ENCODE results near the gene CD46.
"Not testable (repeated sequence)": the region's sequence is repeated elsewhere in the genome, so short reads cannot be mapped to it uniquely, and the experiment has no call there.

The CD46 gene

DNA sequence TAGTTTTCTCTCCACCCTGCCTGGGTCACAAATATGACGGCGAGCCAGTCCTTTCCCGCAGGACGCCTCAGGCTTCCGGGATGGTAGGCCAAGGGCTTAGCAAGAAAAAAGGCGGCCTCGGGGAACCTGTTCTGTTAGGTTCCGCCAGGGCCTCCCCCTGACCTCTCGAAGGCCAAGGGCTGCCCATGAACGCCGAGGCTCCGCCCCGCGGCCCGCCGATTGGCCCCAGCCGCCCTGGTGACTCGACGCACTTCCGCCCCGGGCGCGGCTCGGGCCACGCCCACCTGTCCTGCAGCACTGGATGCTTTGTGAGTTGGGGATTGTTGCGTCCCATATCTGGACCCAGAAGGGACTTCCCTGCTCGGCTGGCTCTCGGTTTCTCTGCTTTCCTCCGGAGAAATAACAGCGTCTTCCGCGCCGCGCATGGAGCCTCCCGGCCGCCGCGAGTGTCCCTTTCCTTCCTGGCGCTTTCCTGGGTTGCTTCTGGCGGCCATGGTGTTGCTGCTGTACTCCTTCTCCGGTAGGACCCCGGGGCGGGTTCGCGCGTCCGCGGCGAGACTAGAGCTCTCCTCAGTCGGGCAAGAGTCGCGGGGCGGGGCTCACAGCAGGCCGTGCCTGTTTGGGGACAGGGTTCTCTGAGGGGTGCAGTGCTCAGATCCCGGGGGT is at the start of gene CD46:
TSS of gene CD46 (plus strand) at position 265 of the 666 bp plus-strand sequence. CDS start at position 424, 159 bp downstream.
- peak; percentile 92 for DNase-seq (ENCODE audit: low spot score)

DNA sequence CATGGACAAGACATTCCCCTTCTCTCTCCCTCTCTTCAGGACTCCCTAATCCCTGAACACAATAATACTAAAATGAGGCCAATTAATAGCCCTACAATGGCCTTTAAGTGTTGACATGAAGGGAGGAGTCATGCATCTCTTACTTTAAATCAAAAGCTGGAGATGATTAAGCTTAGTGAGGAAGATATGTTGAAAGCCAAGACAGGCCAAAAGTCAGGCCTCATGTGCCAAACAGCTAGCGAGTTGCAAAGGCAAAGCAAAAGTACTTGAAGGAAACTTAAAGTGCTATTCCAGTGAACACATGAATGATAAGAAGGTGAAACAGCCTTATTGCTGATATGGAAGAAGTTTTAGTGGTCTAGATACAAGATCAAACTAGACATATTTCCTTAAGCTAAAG is 49.5 kb upstream of the CD46 start:
- DNase-seq (ENCODE audit: low spot score), result no peak

- no peak for DNase-seq (ENCODE audit: low spot score)
Measured at GRCh38 chr1:207703712-207704111, 48.1 kb upstream of the CD46 start.

DNA sequence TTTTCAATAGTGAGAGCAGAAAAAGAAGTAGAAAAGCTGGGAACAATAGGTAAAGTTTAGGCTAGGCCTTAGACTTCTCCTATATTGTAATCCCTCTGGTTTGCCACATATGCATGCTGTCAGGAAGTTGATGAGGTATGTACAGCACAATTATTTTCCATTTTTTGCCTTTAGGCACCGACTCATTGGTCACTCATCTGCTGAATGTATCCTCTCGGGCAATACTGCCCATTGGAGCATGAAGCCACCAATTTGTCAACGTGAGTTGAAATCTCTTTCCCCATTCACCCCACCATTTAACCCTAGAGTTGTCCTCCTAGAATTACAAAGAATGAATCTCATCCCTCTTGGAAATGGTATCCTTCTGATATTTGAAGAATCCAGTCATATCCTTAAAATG is 43.9 kb upstream of the CD46 start:
- not testable (repeated sequence) for DNase-seq (ENCODE audit: low spot score)

- DNase-seq (ENCODE audit: low spot score), result no peak
Measured at GRCh38 chr1:207711285-207711684, 40.6 kb upstream of the CD46 start.

GRCh38 chr1:207712701-207713100 is 39.2 kb upstream of the CD46 start:
- DNase-seq (ENCODE audit: low spot score), result not testable (repeated sequence)

- DNase-seq (ENCODE audit: low spot score), result no peak
Measured at GRCh38 chr1:207713529-207713928, 38.3 kb upstream of the CD46 start.

GRCh38 chr1:207719234-207719633 is 32.6 kb upstream of the CD46 start:
- no peak for DNase-seq (ENCODE audit: low spot score)

GRCh38 chr1:207728200-207728858 is 23.5 kb upstream of the CD46 start:
- not testable (repeated sequence) for DNase-seq (ENCODE audit: low spot score)

DNA sequence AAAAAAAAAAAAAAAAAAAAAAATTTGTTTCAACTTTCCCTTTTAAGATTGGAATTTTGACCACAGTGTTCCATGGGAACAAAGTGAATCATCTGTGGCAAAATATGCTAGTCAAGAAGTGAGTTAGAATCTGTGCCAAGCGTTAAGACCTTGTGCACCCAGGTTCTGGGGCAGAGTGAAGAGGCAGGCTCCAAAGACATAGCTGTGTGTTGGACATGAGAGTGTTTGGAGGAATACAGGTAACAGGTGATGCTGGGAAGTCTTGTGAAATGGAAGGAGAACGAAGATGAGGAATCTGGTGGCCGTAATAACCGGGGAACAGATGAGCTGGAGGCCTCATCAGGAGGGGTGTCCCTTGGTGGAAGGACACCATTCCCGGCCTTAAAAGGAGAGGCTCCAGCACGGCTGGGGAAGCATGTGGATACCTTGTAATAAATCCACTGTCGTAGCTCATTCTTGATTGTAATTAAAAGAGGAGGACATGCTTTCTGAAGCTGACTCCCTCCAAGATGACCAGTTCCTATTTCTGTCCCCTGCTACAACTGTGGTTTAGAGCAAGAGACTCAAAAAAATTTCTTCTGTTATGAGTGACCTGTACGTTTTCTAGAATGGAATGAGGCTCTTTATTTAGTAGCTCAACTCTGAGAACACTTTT is 14.2 kb upstream of the CD46 start:
- DNase-seq (ENCODE audit: low spot score), result not testable (repeated sequence)

DNA sequence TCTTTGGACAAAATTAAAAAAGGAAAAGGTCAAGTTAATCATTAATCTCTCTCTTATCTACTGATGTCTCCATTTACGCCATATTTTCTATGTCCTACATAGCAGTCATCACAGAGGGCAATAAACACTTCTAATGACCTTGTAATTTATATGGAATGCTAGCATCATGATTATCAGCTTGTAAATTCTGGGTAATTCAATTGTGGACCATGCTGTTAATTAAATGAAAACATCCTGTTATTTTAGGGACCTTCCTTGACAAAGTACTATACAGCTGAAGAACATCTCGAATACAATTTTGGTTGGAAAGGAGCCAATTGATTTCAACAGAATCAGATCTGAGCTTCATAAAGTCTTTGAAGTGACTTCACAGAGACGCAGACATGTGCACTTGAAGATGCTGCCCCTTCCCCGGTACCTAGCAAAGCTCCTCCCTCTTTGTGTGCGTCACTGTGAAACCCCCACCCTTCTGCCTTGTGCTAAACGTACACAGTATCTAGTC is 13.6 kb upstream of the CD46 start:
- not testable (repeated sequence) for DNase-seq (ENCODE audit: low spot score)

GRCh38 chr1:207740207-207740606 is 11.6 kb upstream of the CD46 start:
- DNase-seq (ENCODE audit: low spot score), result no peak

GRCh38 chr1:207742850-207743555 is 8.9 kb upstream of the CD46 start:
- no peak for DNase-seq (ENCODE audit: low spot score)

GRCh38 chr1:207744000-207744534 is 7.8 kb upstream of the CD46 start:
- DNase-seq (ENCODE audit: low spot score), result no peak

- DNase-seq (ENCODE audit: low spot score), result no peak
Measured at GRCh38 chr1:207745285-207745684, 6.6 kb upstream of the CD46 start.

GRCh38 chr1:207745839-207746767 is 5.8 kb upstream of the CD46 start:
- no peak for DNase-seq (ENCODE audit: low spot score)

GRCh38 chr1:207747627-207748492 is 4.0 kb upstream of the CD46 start:
- DNase-seq (ENCODE audit: low spot score), result no peak

DNA sequence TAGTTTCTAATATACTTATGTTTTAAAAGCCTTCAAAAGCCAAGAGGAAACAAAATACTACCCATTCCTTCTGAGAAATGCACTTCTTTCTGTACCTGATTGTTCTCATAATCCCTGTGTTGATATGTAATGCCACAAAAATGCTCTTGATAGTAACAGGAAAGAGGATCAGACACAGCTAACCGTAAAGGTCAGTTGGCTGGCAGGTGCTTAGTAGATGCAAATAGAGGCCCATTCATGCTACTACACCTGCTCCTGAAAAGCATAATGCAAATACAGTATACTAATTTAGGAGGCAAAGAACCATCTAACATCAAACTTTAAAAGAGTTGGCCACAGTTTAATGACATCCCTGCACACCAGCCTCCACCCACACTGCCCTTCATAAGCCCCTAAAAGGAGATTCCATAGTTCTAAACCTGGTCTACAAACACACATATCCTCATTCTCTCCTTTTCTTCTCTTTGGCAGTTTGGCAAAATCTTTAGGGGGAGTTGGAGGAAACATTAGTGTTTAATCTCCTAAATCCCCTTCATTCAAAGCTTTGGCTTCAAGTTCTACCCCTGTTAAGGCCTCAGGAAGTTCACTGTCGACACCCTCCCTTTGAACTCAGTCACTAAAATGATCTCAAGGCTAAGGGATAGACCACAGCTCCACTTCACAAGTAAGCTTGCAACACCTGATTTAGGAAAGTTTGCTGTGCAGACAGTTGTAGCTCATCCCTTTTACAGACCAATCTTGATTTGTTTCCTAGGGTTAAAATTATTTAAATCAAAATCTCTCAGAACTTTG is 2.9 kb upstream of the CD46 start:
- peak; percentile 12 for DNase-seq (ENCODE audit: low spot score)

GRCh38 chr1:207750631-207751305 is 1.1 kb upstream of the CD46 start:
- DNase-seq (ENCODE audit: low spot score), result no peak

Data from CD4-positive, alpha-beta T cell treated with Interleukin-15 for 4 hours (primary cell).